Activated naive CD8-positive, alpha-beta T cell treated with anti-CD3 and anti-CD28 coated beads, Interleukin-2, amount 50 U/mL, for 16 hours (primary cell): Measurements from ENCODE around the gene NIPAL1.

Experiments
- DNase-seq: peaks from one replicate; pipeline ENCODE4 v3.0.0-alpha.2; 2020; ENCODE audit warnings: low read depth, low spot score

Gene NIPAL1

GRCh38 chr4:48064349-48064748 is 47.8 kb downstream of the NIPAL1 start:
- no peak for DNase-seq

- DNase-seq = no peak
Measured at GRCh38 chr4:48065587-48066052, 49.0 kb downstream of the NIPAL1 start.

- no peak for DNase-seq
Measured at GRCh38 chr4:48067536-48067935, 51.0 kb downstream of the NIPAL1 start.

- no peak for DNase-seq
Measured at GRCh38 chr4:48068182-48068581, 51.6 kb downstream of the NIPAL1 start.

- no peak for DNase-seq
Measured at GRCh38 chr4:48069026-48069425, 52.5 kb downstream of the NIPAL1 start.

GRCh38 chr4:48071191-48071590 is 54.6 kb downstream of the NIPAL1 start:
- no peak for DNase-seq

GRCh38 chr4:48073567-48074103 is 57.1 kb downstream of the NIPAL1 start:
- no peak for DNase-seq

- no peak for DNase-seq
Measured at GRCh38 chr4:48074657-48075056, 58.1 kb downstream of the NIPAL1 start.

- DNase-seq = no peak
Measured at GRCh38 chr4:48078425-48078824, 61.9 kb downstream of the NIPAL1 start.

GRCh38 chr4:48078862-48079655 is 62.5 kb downstream of the NIPAL1 start:
- no peak for DNase-seq

GRCh38 chr4:48079972-48080391 is 63.4 kb downstream of the NIPAL1 start:
- no peak for DNase-seq

GRCh38 chr4:48081196-48081595 is 64.6 kb downstream of the NIPAL1 start:
- DNase-seq = no peak

GRCh38 chr4:48082956-48083355 is 66.4 kb downstream of the NIPAL1 start:
- no peak for DNase-seq

GRCh38 chr4:48085821-48086589 is 69.4 kb downstream of the NIPAL1 start:
- no peak for DNase-seq
